ENCODE measurements around the gene FAM163B. TPM values are rescaled to one million over a fixed set of nuclear protein-coding genes. Genes with fewer than 3 reads are reported as not detected.
A peak's percentile ranks its signal among the peaks of the same experiment; 100 is the strongest.
"Not testable (repeated sequence)": the region's sequence is repeated elsewhere in the genome, so short reads cannot be mapped to it uniquely, and the experiment has no call there.

Gene FAM163B
- polyA plus RNA-seq, 4 donors = 0.12 to 0.19 TPM; not detected in 2

DNA sequence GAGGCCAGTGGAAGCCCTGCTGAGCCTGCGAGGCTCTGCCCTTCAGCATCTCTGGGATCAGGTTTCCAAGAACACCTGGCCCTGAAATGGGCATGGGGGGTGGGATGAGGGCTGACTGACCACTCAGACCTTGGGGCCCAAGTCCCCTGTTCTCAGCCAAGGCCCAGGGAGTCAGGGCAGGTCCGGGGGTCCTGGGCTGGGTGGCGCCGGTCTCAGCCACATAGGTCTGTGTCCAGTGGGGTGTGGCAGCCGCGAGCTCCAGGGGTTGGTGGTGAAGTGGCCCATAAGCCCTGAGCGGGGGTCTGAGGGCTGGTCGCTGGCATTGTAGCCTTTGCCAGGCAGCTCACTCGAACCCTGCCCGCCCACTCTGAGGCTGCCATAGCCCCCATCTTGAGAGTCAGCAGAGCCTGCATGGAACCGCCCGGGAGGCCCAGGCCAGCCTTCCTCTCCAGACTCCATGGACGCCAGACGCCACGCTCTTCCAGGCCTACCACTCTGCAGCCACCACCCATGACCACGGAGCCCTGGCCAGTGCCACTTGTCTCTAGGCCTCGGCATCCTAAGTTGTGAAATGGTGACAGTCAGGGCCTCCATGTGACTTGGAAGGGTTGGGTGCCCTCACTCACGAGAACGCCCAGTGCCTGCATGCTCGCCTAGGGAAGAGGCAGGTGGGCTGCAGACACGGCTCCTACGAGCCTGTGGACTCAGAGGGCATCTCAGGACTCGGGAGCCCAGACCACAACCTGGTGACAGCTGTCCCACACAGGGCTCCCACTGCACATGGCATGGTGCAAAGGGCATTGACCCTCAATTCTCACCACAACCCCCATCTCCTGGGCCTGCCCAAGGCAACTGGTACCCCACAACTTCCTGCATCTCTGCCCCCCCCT is 20.3 kb upstream of the FAM163B start:
- Histone ChIP-seq H3K27me3 (ENCODE audit: control insufficient read depth in 3 of 3, insufficient read depth in 3 of 3, low read length in 3 of 3) (peaks cover 0 to 2% (median 0%) of the 10 kb centered on the region in 3 donors), H3K4me3 (ENCODE audit: low read depth in 1 of 3, low read length in 3 of 3) (no peak overlapping the region), H3K9me3 (ENCODE audit: control insufficient read depth in 2 of 2, insufficient read depth in 1 of 2, low read depth in 1 of 2, low read length in 1 of 2) (peaks cover 0 to 11% of the 10 kb centered on the region in 2 donors), H3K4me1 (ENCODE audit: control insufficient read depth in 3 of 3, insufficient read depth in 2 of 3, low read depth in 1 of 3, low read length in 2 of 3) (no peaks in the 10 kb centered on the region), H3K27ac (ENCODE audit: low read depth in 1 of 3, low read length in 2 of 3) (no peak overlapping the region), H3K36me3 (ENCODE audit: control insufficient read depth in 3 of 3, insufficient read depth in 2 of 3, low read depth in 1 of 3, low read length in 3 of 3) (no peaks in the 10 kb centered on the region)
- DNase-seq (no peak), FAIRE-seq (no peak)
- WGBS, 3 donors = 76 to 87% (median 85%) methylated on average over 22 to 23 of the region's 23 CpGs

DNA sequence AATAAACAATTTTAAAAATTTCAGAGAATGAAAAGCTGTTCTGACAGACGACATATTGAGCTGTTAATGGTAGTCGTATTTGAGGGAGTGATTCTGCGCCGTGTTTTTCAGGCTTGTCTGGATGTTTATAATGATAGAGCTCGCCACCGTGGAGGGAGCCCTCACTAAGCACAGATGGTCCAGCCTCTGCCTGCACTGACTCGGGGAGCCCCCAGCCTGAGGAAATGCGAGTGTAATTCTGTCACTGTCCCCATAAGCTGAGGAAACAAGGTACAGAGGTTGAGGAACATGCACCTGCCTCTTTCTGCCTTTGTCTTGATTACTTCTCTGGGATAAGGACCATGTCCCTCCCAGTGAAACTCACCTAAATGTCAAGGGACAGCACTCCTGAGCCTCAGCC is 19.6 kb upstream of the FAM163B start:
- 63 to 72% (median 71%) methylated on average over 8 of the region's 8 CpGs for WGBS, 3 donors
- no peak overlapping the region for H3K4me3 ChIP-seq (ENCODE audit: low read depth in 1 of 3, low read length in 3 of 3)
- no peak for FAIRE-seq

DNA sequence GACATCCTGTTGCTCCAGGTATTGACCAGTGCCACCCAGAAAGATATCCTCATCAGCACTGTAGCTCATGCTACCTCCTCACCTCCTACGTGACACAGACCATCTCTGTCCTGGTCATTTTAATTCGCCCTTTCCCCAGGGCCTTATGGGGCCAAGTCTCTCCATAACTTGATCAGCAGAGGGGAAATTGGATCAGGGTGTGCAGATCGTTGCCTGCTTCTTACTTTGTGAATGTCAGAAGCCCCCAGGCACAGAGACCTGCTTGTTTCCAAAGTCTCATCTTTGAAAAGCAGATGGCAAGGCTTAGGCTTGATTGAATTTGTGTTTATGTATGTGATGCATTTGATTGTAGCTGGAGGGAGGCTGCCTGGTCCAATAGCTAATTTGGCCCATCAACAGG is 18.2 kb upstream of the FAM163B start:
- H3K36me3 ChIP-seq (ENCODE audit: control insufficient read depth in 3 of 3, insufficient read depth in 2 of 3, low read depth in 1 of 3, low read length in 3 of 3) = no peaks in the 10 kb centered on the region
- no peak overlapping the region for H3K27ac ChIP-seq (ENCODE audit: low read depth in 1 of 3, low read length in 2 of 3)
- no peak for DNase-seq
- FAIRE-seq = no peak
- 65 to 77% (median 73%) methylated on average over 3 of the region's 3 CpGs for WGBS, 3 donors
- peaks cover 0 to 4% (median 2%) of the 10 kb centered on the region in 3 donors for H3K27me3 ChIP-seq (ENCODE audit: control insufficient read depth in 3 of 3, insufficient read depth in 3 of 3, low read length in 3 of 3)
- no peaks in the 10 kb centered on the region for H3K4me1 ChIP-seq (ENCODE audit: control insufficient read depth in 3 of 3, insufficient read depth in 2 of 3, low read depth in 1 of 3, low read length in 2 of 3)
- H3K4me3 ChIP-seq (ENCODE audit: low read depth in 1 of 3, low read length in 3 of 3) = no peak overlapping the region
- peaks cover 0 to 11% of the 10 kb centered on the region in 2 donors for H3K9me3 ChIP-seq (ENCODE audit: control insufficient read depth in 2 of 2, insufficient read depth in 1 of 2, low read depth in 1 of 2, low read length in 1 of 2)

More for the DNA sequence above, 19.6 kb upstream of the FAM163B start:
- no peaks in the 10 kb centered on the region for H3K36me3 ChIP-seq (ENCODE audit: control insufficient read depth in 3 of 3, insufficient read depth in 2 of 3, low read depth in 1 of 3, low read length in 3 of 3)
- H3K4me1 ChIP-seq (ENCODE audit: control insufficient read depth in 3 of 3, insufficient read depth in 2 of 3, low read depth in 1 of 3, low read length in 2 of 3) = no peaks in the 10 kb centered on the region
- no peak overlapping the region for H3K27ac ChIP-seq (ENCODE audit: low read depth in 1 of 3, low read length in 2 of 3)
- H3K27me3 ChIP-seq (ENCODE audit: control insufficient read depth in 3 of 3, insufficient read depth in 3 of 3, low read length in 3 of 3) = peaks cover 0 to 2% (median 0%) of the 10 kb centered on the region in 3 donors
- peaks cover 0 to 11% of the 10 kb centered on the region in 2 donors for H3K9me3 ChIP-seq (ENCODE audit: control insufficient read depth in 2 of 2, insufficient read depth in 1 of 2, low read depth in 1 of 2, low read length in 1 of 2)
- DNase-seq = no peak

DNA sequence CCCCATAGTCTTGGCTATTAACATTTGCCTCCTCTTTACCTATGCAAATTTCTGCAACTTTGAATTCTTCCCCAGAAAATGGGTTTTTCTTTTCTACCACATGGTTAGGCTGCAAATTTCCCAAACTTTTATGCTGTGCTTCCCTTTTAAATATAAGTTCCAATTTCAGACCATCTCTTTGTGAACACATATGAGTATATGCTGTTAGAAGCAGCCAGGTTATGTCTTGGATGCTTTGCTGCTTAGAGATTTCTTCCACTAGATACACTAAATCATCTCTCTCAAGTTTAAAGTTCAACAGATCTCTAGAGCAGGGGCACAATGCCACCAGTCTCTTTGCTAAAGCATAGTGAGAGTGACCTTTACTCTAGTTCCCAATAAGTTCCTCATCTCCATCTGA is 16.8 kb upstream of the FAM163B start:
- DNase-seq; H3K36me3 ChIP-seq (ENCODE audit: control insufficient read depth in 3 of 3, insufficient read depth in 2 of 3, low read depth in 1 of 3, low read length in 3 of 3); H3K4me3 ChIP-seq (ENCODE audit: low read depth in 1 of 3, low read length in 3 of 3); FAIRE-seq; H3K27ac ChIP-seq (ENCODE audit: low read depth in 1 of 3, low read length in 2 of 3); H3K4me1 ChIP-seq (ENCODE audit: control insufficient read depth in 3 of 3, insufficient read depth in 2 of 3, low read depth in 1 of 3, low read length in 2 of 3); H3K27me3 ChIP-seq (ENCODE audit: control insufficient read depth in 3 of 3, insufficient read depth in 3 of 3, low read length in 3 of 3): not testable (repeated sequence)
- H3K9me3 ChIP-seq (ENCODE audit: control insufficient read depth in 2 of 2, insufficient read depth in 1 of 2, low read depth in 1 of 2, low read length in 1 of 2) = peaks cover 0 to 11% of the 10 kb centered on the region in 2 donors

DNA sequence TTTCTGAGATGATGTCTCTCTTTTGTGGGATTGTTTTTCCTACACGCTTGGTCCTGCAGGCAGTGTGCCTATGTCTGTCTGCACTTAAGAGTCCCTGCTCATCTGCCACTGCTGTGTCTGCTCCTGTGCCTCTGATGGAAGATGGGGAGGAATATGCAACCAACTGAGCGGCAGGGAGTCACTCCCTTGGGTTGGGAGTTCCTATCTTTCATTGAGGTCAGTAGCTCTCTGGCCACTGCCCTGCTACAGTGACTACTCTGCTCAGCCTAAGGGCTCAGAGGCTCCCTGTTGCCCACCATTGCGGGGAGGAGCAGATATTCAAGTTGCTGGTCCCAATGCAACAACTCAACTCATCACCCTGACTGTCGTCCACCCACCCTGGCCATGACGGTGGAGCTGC is 13.4 kb upstream of the FAM163B start:
- Histone ChIP-seq H3K27ac (ENCODE audit: low read depth in 1 of 3, low read length in 2 of 3) (no peak overlapping the region), H3K4me3 (ENCODE audit: low read depth in 1 of 3, low read length in 3 of 3) (no peak overlapping the region), H3K27me3 (ENCODE audit: control insufficient read depth in 3 of 3, insufficient read depth in 3 of 3, low read length in 3 of 3) (peaks cover 0 to 22% (median 2%) of the 10 kb centered on the region in 3 donors), H3K36me3 (ENCODE audit: control insufficient read depth in 3 of 3, insufficient read depth in 2 of 3, low read depth in 1 of 3, low read length in 3 of 3) (no peaks in the 10 kb centered on the region), H3K4me1 (ENCODE audit: control insufficient read depth in 3 of 3, insufficient read depth in 2 of 3, low read depth in 1 of 3, low read length in 2 of 3) (no peaks in the 10 kb centered on the region), H3K9me3 (ENCODE audit: control insufficient read depth in 2 of 2, insufficient read depth in 1 of 2, low read depth in 1 of 2, low read length in 1 of 2) (peaks cover 0 to 11% of the 10 kb centered on the region in 2 donors)
- 59 to 71% (median 60%) methylated on average over 5 of the region's 5 CpGs for WGBS, 3 donors
- no peak for FAIRE-seq
- DNase-seq = no peak

DNA sequence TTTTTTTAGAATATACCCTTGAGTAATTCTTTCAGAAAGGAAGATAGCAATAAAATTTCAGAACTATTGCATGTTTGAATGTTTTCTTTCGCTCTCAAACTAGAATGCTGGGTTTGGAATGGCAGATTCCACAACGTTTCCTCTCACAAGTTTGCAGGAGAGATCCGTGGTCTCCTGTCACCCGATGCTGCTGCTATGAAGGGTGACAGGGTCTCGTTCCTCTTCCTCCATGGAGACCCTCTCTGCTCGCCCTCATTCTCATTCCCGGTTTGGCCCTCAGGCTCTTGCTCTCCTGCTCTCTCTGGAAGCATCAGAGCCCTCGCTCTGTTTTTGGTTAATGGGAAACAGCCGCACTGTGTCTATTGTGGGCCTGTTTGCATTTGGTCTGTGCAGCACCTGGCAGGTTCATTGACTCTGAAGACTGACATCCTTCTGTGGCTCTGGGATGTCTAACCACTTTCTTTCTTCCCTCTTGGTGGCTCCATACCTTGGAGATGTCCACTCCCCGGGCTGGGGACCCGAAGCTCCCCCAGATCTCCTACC is 12.6 kb upstream of the FAM163B start:
- Histone ChIP-seq H3K4me3 (ENCODE audit: low read depth in 1 of 3, low read length in 3 of 3) (no peak overlapping the region), H3K9me3 (ENCODE audit: control insufficient read depth in 2 of 2, insufficient read depth in 1 of 2, low read depth in 1 of 2, low read length in 1 of 2) (peaks cover 0 to 7% of the 10 kb centered on the region in 2 donors), H3K36me3 (ENCODE audit: control insufficient read depth in 3 of 3, insufficient read depth in 2 of 3, low read depth in 1 of 3, low read length in 3 of 3) (no peaks in the 10 kb centered on the region), H3K27me3 (ENCODE audit: control insufficient read depth in 3 of 3, insufficient read depth in 3 of 3, low read length in 3 of 3) (peaks cover 0 to 25% (median 4%) of the 10 kb centered on the region in 3 donors), H3K4me1 (ENCODE audit: control insufficient read depth in 3 of 3, insufficient read depth in 2 of 3, low read depth in 1 of 3, low read length in 2 of 3) (no peaks in the 10 kb centered on the region), H3K27ac (ENCODE audit: low read depth in 1 of 3, low read length in 2 of 3) (no peak overlapping the region)
- DNase-seq = no peak
- no peak for FAIRE-seq
- WGBS, 3 donors = 62 to 75% (median 71%) methylated on average over 11 of the region's 11 CpGs

DNA sequence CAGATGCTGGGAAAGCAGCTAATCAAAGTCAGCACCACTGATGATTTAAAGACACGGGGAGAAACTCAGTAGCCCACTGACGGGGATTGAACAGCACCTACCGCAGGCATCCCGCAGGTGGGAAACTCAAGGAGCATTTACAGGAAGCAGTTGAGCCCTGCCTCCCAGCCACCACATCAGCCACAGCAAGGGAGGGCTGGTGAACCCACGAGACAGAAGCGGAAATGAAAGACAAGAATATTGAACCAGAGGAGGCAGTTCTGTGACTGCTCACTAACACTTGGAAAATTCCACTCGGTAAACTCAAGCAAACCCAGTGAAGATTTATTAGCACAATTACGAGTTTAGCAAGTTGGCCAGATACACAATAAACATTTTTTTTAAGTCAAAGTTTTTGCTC is 10.6 kb upstream of the FAM163B start:
- peak in 1 of 2 donors; percentile 52 for DNase-seq
- no peak for FAIRE-seq
- WGBS, 3 donors = 13 to 19% (median 15%) methylated on average over 8 of the region's 8 CpGs

DNA sequence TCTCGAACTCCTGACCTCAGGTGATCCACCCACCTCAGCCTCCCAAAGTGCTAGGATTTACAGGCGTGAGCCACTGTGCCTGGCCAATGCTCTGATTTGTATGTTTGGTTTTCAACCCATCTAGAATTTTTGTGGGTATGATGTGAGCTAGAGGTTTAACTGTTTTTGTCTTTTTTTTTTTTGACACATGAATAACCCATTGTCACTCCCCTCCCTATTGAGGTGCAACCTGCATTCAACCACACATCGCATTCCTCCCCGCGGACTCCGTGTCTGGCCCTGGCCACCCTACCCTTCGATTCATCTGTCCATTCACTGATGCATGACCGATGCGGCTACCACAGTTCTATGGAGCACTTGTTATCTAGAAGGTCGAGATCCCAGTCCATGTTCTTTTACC is 9.5 kb upstream of the FAM163B start:
- peaks cover 0 to 38% (median 7%) of the 10 kb centered on the region in 3 donors for H3K27me3 ChIP-seq (ENCODE audit: control insufficient read depth in 3 of 3, insufficient read depth in 3 of 3, low read length in 3 of 3)
- 79 to 84% (median 80%) methylated on average over 10 of the region's 10 CpGs for WGBS, 3 donors
- H3K9me3 ChIP-seq (ENCODE audit: control insufficient read depth in 2 of 2, insufficient read depth in 1 of 2, low read depth in 1 of 2, low read length in 1 of 2) = no peaks in the 10 kb centered on the region
- H3K27ac ChIP-seq (ENCODE audit: low read depth in 1 of 3, low read length in 2 of 3) = no peak overlapping the region
- H3K4me3 ChIP-seq (ENCODE audit: low read depth in 1 of 3, low read length in 3 of 3) = no peak overlapping the region
- DNase-seq (no peak), FAIRE-seq (no peak)
- H3K4me1 ChIP-seq (ENCODE audit: control insufficient read depth in 3 of 3, insufficient read depth in 2 of 3, low read depth in 1 of 3, low read length in 2 of 3) = no peaks in the 10 kb centered on the region
- H3K36me3 ChIP-seq (ENCODE audit: control insufficient read depth in 3 of 3, insufficient read depth in 2 of 3, low read depth in 1 of 3, low read length in 3 of 3) = no peaks in the 10 kb centered on the region

More for the DNA sequence above, 10.6 kb upstream of the FAM163B start:
- H3K36me3 ChIP-seq (ENCODE audit: control insufficient read depth in 3 of 3, insufficient read depth in 2 of 3, low read depth in 1 of 3, low read length in 3 of 3) = no peaks in the 10 kb centered on the region
- no peak overlapping the region for H3K27ac ChIP-seq (ENCODE audit: low read depth in 1 of 3, low read length in 2 of 3)
- peaks cover 0 to 34% (median 3%) of the 10 kb centered on the region in 3 donors for H3K27me3 ChIP-seq (ENCODE audit: control insufficient read depth in 3 of 3, insufficient read depth in 3 of 3, low read length in 3 of 3)
- no peaks in the 10 kb centered on the region for H3K9me3 ChIP-seq (ENCODE audit: control insufficient read depth in 2 of 2, insufficient read depth in 1 of 2, low read depth in 1 of 2, low read length in 1 of 2)
- no peak overlapping the region for H3K4me3 ChIP-seq (ENCODE audit: low read depth in 1 of 3, low read length in 3 of 3)
- no peaks in the 10 kb centered on the region for H3K4me1 ChIP-seq (ENCODE audit: control insufficient read depth in 3 of 3, insufficient read depth in 2 of 3, low read depth in 1 of 3, low read length in 2 of 3)

Data from small intestine (tissue), 7 donors.